ENCODE results near the gene CALML5.

CALML5 gene

DNA sequence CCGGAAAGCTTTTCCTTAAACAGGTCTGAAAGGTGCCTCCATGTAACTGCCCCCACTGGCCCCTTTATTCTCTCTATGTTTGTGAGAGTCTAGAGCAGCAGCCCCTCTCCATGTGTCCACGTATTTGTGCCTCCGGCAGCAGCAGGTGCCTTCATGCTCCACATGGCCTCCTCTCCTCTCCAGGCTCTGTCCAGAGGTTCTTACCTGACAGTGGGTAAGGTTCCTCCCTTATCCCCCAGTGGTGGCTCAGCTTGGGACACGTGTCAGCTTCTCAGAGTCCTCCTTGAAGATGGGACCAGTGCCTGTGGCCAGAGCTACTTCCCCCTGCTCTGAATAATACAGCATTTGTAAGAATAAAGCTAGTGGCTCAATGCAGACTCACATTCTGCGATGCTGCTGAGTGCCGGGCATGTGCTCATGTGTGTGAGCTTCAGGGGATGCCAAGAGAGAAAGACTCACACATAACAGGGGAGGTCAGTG, 33.3 kb upstream of the CALML5 start:
- no peak for FAIRE-seq

DNA sequence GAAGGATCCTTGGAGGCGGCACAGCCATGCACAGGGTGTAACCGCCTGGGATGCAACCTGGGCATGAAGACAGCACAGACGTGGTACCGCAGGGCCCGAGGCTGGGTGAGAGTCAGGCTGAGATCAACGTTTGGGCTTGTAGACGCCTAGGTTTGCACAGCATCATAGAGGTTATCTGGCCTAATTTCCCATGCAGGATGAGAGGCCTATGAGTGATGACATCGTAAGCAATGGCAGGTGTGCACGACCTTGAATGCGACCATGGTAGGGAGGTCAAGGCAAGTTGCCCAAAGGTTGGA, 32.9 kb upstream of the CALML5 start:
- no peak for FAIRE-seq

DNA sequence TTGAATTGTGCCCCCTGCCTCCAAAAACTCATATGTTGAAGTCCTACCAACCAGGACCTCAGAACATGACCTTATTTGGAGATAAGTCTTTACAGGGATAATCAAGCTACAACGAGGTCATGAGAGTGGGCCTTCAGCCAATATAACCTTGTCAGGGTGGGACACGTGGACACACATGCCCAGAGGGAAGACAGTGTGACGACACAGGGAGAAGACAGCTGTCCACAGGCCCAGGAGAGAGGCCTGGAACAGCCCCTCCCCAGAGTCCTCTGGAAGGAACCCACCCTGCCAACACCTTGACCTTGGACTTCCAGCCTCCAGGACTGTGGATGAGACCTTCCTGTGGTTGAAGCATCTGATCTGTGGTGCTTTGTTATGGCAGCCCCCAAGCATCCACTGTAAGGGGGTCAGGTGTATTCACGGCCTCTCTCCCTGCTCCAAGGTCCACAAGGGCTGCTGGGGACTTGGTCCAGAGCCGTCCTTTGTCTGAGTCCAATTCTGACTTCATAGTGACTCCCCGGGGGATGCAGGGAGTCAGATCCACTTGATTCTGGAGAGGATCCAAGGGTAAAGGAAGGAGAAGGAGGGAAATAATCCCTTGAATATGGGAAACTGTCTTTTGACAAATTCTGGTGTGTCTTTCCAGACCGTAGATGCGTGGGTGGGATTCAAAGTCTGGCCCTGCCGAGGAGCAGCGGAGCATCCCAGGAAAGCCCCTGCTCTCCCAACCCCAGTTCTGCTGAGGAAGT, 32.4 kb upstream of the CALML5 start:
- FAIRE-seq, result no peak

DNA sequence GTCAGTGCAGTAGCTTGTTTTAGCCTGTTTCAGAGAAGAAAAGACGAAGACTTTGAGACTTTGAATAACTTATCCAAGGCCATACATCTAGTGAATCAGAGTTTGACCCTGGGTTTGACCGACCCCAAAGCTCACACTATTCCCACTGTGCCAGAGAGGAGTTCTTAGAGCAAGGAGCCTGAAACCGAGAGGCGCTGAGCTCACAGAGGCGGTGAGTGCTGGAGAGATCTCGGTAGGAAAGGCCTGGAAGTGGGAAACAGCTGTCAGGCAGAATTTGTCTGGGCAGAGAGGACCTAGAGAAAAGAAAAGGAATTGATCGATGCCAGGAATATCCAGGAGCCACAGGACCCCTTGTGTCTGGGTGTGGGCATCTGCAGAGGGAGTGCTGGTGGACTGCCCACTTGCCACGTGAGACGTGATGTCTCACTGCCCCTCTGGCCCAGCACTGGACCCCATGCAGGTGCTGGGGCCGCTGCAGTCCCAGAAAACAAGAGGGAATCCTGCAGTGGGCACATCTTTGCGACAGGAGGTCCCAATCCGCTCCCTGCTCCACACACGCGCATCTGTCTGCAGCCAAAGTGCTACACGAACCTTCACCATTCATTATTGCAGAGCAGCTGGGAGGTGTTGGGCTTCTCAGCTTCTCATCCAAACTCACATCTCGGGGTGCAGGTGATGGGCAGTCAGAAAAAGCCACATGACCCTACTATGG, 31.6 kb upstream of the CALML5 start:
- no peak for FAIRE-seq

DNA sequence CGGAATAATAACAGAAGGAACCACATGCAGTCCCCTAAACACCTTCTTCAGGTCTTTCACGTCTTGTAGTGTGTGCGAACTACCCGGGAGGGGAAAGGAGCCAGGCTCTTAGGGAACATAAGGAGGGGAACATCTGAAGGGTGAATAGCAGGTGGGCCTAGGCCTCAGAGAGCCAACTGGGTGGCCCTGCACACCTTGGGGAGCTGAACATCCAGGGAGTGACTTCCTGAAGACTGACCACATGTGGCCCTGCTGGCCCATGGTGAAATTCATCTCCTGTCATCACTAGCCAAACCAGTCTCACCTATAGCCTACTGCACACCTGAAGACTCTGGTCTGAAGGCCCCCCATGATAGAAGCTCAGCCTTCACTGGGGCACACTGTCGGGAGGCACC, 31.0 kb upstream of the CALML5 start:
- FAIRE-seq, result no peak

DNA sequence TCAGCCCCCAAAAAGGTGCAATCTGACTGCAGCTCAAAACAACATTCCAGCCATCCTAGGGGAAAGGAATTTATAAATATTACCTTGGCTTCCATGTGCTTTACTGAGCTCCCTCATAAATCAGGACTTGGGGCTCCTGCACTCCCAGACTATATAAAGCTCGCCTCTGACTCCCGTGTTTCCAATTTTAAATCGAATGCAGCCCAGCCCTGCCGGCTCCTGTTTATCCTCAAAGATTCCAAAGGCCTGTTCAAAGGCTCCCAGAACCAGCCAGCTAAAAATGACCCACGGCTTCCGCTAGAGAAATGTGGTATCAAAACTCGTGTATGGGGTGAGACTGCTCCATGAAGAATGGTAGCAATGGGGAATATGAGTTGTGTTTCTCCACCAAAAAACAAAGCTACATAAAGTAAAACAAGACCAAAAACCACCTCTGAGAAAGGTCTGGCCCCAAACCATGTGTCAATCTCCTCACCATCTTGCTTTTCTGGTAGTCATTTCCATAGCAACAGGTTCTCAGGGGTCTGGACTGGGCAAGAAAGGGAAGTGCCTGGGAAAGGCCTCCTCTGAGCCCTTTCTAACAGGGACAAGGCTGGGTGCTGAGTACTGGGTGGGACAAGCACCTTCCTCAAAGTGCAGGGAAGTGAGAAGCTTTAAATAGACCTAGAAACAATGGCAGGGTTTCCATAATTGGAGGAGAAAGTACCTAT, 30.5 kb upstream of the CALML5 start:
- no peak for FAIRE-seq

DNA sequence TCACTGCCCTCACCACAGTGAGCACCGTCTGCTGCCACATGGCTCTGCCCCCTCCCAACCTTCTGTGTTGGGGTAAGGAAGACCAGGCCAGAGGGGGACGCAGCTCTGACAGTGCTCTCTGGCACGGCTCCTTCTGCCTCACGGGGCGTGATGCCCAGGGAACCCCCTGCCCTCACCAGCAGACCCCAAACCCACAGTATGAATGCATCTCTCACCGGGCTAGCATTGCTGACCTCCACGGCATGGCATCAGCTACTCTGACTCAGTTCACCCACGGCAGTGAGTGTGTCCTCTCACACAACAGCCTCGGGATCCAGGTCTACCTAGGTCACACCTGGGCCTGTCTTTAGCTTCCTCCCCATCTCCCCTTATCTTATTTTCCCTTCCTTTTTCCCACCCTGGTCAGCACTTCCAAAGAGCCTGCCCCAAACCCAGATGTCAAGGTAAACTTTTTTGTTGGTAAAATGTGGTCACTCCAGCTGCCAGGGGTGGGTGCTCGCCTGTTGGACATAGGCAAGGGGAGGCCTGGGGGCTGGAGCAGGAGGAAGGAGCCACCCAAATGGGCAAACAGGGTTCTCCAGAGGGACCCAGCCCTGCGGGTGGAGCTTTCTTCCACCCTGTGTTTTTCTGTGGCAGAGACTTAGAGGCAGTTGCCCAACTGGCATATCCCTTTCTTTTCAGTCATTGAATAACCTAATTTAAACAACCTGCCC, 29.8 kb upstream of the CALML5 start:
- no peak for FAIRE-seq

DNA sequence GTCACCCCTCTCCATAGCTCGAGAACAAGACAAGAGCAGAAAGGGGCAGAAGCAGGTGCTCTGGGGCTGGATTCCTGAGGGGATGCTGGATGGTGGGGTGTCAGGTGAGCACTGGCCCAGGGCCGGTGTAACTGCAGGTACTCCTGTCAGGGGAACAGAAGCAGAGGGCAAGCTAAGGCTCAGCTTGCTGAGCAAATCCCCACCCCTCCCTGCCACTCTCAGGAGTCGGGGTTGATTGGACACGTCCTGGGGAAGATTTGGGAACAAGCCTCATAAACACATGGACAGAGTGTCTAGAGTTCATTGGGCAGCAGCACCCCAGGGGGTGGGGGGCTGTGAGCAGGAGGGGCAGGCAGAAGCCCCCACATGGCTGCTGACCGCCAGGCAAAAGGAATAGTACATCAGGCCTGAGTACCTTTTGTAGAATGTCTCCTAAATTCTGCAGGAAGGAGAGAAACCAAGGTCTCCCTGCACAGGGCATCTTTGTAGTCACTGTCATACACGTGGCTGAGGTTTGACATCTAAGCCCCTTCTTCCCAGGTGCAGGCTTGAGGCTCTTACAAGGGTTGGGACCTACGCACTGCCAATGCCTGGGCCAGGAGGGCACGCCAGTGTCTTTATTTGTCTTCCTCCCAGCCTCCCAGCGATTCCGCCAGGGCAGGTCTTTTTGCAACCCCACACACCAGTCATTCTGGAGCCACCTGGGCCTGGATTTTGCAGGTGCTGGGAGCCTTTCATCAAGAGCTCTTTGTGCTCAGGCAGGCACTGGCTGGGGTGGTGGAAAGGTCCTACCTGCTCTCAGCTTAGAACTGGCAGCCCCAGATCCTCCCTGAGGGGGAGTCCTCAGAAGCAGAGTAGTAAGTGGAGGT, 28.2 kb upstream of the CALML5 start:
- no peak for FAIRE-seq

DNA sequence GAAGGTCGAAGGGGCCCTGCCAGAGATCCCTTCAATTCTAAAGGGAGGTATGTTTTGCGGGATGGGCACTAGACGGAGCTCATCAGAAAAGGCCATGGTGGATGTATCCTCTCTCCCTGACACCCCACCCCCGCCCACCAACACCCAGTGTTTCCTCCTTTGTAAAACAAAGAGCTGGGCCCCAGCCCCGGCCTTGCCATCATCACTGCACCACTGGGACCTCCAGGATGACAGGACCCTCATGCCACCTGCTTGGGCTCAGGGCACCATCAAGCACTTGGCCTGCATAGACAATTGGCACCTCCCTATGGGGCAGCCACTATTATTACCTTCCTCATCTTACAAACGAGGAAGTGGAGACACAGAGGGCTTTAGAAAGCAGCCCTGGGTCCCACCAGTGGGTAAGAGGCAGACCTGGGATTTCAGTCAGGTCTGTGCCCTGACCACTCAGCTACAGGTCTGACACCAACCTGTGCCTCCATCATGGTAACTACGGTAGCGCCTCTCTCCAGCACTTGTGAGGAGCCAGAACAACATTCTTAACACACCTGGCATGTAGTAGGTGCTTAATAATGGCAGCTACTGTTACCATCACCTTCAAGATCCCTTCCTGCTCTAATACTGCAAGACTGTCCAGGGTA, 27.4 kb upstream of the CALML5 start:
- FAIRE-seq, result no peak

DNA sequence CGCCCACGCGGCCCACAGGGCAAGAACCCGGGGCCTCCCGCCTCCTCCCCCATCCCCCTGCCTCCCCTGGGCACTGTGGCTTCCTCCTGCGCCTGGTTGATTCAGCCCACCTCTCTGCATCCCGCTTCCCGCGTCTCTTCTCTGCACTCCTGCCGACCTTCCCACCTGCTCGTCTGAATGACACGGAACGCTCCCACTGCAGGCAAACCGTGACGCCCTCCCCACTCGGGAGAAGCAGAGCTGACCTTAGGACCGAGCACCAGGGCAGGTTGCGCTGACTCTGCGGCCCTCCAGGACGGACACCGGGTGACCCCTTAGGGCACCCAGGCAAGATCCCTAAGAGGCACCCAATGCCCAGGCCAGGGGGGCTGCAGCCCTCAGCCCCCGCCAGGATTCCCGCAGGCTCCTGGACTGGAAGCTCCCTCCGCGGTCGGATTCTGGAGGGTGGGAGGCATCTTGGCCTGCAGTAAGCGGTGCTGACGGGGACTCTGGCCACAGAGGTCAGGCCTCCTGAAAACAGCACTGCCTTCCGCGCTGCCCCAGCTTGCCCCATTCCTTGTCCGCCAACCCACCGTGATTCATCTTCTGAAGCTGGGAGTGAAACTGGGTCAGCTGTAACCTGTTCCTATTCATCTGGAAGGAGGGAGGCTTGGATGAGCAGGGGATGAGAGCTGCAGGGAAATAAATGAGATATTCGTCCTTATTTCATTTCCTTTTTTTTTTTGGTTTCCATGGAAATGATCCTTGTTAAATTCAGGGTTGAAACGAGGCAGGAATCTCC, 26.4 kb upstream of the CALML5 start:
- FAIRE-seq, result no peak

DNA sequence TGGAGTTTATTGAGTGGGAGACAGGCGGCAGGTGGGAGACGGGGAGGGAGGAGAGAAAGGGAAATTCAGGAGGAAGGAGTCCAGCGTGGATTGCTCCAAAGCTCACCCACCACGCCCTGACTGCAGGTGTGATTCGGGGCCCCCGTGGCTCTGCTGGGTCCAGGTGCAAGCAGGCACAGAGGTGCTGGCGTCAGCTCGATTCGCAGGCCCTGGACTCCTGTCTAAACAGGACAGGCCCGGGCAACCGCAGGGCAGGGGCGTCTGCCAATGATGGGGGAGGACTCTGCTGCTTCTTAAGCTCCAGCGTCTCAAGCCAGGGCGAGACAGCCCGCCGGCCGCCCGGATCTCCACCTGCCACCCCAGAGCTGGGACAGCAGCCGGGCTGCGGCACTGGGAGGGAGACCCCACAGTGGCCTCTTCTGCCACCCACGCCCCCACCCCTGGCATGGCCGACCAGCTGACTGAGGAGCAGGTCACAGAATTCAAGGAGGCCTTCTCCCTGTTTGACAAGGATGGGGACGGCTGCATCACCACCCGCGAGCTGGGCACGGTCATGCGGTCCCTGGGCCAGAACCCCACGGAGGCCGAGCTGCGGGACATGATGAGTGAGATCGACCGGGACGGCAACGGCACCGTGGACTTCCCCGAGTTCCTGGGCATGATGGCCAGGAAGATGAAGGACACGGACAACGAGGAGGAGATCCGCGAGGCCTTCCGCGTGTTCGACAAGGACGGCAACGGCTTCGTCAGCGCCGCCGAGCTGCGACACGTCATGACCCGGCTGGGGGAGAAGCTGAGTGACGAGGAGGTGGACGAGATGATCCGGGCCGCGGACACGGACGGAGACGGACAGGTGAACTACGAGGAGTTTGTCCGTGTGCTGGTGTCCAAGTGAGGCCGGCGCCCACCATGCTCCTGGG, 25.5 kb upstream of the CALML5 start, which contains the start of gene CALML3:
Gene CALML3, plus strand, starts transcription at position 321 of the 920 bp plus-strand sequence. Its CDS starts 125 bp downstream, at position 446.
- FAIRE-seq, result no peak

DNA sequence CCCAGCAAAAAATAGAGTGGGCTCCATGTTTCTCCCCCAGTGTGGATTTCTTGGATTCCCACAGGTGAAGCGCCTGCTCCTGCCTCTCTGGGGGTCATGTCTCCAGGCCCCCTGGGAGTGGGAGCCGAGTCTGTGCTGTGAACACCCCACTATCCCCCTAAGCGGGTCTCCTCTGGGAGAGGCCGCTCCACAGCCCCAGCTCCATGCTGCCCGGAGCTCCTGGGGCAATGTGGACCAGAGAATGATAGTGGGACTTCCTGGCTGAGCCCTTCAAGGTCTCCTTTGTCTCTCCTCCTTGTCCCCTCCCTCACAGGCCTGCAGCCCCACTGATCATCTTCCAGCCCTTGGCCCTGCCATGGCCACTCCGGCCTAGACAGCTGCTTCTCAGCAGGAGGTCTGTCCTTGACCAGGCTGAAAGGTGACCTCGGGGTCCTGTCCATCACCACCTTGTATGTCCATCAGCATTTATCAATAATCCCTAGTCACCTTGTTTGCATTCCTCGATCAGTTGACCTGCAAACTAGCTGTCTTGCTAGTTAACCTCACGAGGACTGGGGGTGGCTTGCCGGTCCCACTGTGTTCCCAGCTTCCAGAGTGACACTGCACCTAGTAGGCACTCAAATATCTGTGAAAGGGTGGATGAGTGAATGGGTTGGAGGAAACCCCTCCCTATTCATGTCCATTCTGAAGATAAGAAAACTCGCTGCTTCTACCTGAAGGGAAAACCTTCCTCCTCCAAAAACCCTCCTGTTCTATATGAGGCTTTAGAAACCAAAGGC, 24.6 kb upstream of the CALML5 start:
- FAIRE-seq, result no peak

DNA sequence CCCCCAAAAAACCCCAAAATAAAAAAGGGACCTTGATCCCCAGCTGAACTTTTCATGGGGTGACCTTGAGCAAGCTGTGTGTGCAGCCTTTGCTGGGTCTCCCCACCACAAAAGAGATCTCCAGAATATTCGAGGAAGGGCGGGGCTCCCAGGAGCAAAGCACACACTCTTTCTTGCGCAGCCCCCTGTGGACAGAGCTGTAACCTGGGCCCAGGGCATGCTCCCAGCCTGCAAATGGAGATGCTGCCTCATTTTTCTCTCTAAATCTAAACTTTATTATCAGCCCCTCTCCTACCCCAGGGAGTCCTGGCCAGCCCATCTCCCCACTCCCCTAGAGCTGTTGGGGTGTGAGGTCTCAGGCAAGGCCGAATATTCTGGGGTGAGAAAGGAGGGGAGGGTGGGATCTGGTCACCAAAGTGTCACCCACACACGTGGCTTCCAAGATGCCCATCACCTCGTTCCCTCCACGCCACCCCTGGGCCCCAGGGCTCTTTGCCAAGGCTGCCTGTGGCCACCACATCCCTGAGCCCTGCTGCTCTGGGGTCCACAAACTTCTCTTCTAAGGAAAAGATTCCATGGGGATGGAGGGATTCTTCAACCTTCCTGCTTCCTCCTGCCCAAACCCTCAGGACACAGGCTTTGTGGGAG, 23.7 kb upstream of the CALML5 start:
- FAIRE-seq, result no peak

DNA sequence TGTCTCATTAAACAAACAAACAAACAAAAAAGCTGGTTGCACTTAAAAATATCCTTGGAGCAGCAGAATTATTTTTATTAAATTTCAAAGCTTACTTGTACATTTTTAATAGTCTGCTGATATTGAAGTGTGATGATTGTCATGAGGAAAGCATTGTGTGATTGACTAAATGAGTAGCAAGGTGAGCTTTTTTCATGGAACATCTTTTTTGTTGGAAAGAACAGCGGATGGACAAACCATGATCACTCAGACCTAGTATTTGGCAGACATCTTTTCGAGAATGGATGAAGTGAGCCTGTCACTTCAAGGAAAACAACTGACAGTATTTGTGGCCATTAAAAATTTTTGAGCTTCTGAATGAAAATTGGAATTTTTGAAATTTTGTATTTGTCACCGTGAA, 19.7 kb upstream of the CALML5 start:
- FAIRE-seq, result no peak

DNA sequence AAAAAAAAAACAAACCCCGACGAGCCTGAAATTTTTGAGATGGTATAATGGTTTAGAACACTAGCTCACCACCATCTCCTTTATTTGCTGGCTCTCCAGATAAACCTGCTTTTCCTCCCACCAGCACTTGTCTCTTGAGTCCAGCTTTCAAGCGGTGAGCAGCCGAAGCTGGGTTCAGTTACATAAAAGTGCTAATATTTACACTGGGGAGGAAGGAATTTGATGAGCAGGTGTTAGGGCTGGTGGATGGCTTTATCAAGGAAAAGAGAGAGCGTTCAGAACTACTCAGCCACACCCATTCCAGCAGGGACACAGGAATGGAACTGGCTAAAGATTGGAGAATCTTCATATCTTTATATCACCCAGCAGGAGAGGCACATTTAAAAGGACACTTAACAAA, 18.8 kb upstream of the CALML5 start:
- no peak for FAIRE-seq

DNA sequence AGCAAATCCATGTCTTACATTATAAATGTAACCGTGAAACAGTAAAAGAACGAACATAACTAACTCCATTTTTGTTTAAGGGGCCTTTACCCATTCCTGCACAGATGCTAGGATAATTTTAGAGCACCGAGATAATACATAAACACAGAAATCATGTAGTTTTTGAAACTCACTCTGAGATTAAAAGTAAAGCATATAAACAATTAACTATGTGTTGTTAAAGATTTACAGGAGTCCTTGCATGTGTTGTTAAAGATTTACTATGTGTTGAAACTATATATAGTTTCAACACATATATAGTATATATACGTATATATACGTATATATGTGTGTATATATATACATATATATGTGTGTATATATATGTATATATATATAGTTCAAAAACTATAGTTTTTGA, 18.2 kb upstream of the CALML5 start:
- no peak for FAIRE-seq

DNA sequence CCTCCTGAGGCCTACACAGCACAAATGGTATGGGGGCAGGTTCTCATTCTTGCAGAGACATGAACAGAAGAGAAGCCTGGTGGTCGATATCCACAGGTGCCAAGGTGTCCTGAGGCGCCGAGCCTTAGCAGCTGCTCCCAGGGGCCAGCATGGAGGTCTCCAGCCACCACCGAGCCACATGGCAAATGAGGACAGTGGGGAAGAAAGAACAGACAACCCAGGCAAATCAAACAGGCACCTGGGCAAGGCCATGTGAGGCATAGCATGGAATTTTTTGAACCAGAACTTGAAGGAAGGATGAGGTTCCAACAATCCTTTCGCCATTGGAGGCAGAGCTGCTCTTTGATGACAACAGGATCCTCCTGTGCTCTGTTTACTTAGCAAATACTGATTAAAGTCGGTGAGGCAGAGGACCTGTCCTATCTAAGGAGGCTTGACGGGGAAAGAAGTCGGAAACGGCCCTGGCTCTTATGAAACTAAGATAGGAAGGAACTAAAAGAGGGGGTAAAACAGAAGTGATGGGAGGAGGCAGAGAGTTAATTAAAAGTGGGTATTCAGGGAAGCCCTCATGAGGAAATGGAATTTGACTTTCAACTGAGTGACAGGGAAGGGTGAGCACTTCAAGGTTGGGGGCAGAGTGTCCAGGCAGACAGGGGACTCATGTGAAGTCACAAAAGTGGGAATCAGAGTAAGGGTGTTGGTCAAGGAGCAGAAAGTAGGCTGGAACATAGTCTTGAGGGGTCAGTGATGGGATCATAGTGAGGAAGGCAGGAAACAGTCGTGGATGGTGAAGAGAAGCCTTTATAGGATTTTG, 16.8 kb upstream of the CALML5 start:
- no peak for FAIRE-seq
